ENCODE measurements around the gene PIGB.
"Not testable (repeated sequence)": the region's sequence is repeated elsewhere in the genome, so short reads cannot be mapped to it uniquely, and the experiment has no call there.

Gene PIGB

DNA sequence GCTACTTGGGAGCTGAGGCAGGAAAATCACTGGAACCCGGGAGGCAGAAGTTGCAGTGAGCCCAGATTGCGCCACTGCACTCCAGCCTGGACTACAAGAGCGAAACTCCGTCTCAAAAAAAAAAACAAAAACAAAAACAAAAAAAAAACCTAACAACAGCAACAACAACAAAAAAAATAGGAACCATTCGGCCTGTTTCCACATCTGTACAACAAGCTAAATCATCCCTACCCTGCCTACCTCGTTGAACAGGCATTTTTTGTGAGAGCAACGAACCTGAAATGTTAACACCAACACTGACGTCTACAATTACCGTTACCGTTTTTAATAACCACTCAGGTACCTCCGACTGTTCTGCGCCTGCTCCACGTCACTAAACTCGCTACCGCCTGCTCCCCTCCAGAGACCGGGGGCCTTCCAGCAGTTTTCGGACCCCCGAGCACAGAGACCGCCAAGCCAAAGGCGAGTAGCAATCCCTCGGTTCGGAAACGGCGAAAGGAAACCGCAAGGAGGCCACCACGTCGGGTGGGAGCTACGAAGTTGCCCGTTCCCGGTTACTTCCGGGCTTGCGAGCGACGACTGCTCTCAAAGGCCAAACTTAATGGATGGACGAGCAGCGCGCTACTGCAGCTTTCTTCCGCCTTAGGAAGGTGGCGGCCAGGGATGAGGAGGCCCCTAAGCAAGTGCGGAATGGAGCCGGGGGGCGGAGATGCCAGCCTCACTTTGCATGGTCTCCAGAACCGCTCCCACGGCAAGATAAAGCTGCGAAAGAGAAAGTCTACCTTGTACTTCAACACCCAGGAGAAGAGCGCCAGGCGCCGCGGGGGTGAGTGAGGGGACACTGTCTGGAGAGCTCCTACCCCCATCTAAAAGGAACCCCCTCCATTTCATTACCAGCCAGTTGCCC lies at the start of gene PIGB, which contains the start of gene PIGBOS1:
Gene PIGB (plus strand): TSS at position 635 of the 907 bp plus-strand sequence. CDS start 29 bp downstream, at position 664.
Gene PIGBOS1 (minus strand): TSS at position 536 of the 907 bp plus-strand sequence. CDS start 1,331 bp downstream, outside the sequence.
- H3K27ac ChIP-seq: peak within 1 kb of the TSS; percentile 77 to 100 (median 95)
- peak within 1 kb of the TSS; percentile 55 to 99 (median 76) for H3K4me3 ChIP-seq

DNA sequence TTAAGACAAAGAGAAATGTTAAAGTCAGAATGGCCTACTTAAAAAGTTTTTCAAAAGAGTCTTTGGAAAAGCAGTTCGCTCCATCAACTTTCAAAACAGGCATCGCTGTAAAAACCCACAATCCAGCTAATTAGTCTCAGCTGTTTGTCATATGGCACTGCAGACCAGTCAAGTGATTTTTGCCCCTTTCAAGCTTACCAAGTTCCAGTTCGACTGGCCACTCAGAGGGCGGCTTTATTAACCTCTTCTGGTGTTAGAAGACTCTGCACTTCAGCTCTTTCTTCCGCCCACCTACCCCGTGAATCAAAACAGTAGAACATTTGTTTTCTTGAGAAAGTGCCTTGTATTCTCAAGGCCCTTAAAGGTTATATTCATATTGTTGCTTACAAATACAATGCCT lies 48.7 kb upstream of the PIGB start:
- Histone ChIP-seq H3K27ac (peak overlapping the region in 7 of 21 experiments; percentile 12 to 90 (median 42)), H3K4me3 (no peak overlapping the region)

DNA sequence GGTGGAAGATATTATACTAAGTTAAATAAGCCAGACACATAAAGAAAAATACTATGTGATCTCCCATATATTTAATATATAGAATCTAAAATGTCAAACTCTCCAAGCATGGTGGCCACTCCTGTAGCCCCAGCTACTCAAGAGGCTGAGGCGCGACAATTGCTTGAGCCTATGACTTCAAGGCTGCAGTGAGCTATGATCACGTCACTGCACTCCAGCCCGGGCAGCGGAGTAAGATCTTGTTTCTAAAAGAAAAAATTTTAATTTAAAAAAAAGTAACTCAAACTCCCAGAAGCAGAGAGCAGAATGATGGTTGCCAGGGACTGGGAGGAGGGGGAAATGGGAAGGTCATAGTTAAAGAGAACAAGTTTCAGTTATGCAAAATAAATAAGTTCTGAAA lies 42.7 kb upstream of the PIGB start:
- peak overlapping the region in 4 of 21 experiments; percentile 34 to 85 (median 78) for H3K27ac ChIP-seq

DNA sequence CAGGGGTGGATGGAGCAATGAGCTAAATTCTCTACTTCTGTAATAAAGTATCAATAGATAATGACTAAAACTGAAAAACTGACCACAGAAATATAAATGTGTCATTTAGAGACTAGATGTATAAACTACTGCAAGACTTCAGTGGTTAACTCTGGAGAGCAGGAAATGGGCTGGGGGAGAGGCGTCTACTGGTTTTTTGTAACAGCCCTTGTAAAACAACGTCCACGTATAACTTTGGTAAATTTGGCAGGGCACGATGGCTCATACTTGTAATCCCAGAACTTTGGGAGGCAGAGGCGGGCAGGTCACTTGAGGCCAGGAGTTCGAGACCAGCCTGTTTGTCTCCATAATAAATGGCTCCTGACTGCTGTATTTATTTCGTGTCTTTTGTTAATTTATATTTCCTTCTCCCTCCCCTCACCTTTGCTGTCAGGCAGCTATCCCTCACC lies 41.9 kb upstream of the PIGB start:
- Histone ChIP-seq H3K4me3 (no peak overlapping the region), H3K27ac (peak overlapping the region in 10 of 21 experiments; percentile 31 to 85 (median 62))

More for the DNA sequence above, 42.7 kb upstream of the PIGB start:
- H3K4me3 ChIP-seq: no peak overlapping the region

DNA sequence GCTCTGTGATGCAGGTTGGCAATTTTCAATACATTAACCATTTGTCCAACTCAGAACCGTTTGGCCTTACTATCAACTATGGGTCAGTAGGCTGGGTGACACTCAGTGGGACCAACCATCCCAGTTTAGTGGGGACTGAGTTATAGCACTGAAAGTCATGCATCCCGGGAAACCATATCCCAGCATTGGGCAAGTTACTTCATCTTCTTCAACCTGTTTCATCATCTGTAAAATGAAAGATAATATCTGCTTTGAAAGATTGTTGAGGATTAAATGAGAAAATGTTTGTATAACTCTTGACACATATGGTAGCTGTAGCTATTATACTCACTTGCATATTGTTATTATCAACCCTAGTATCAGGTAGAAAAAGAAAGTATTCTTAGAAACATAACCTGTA lies 41.3 kb upstream of the PIGB start:
- Histone ChIP-seq H3K4me3 (no peak overlapping the region), H3K27ac (peak overlapping the region in 10 of 21 experiments; percentile 31 to 85 (median 62))

DNA sequence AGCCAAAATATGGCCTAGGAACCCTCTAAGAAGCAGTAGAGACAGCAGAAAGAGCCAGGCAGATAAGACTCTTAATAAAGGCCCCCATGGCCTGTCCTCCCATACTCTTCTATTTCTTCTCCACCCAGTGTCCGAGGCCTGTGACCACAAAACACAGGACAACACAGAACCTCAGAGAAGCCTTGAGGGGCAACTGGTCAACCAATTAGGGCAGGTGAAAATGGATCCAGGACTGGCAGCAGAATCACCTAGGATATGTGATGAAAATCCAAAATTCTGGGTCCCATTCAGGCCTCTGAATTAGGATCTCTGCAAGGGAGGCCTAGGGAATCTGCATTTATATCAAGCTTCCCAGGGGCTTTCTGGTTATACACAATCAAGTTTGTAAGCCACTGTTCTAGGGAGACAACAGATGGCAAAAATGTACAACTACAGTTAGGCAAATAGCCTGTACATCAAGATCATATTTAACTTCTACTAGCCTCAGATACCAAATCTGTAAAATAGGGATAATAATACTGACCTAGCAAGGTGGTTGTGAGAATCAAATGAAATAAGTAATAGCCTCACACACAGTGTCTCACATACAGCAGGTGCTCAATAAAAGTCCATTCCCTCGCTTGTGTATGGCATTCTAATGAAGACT lies 39.8 kb upstream of the PIGB start:
- Histone ChIP-seq H3K27ac (peak overlapping the region in 14 of 21 experiments; percentile 11 to 85 (median 58)), H3K4me3 (no peak overlapping the region)

DNA sequence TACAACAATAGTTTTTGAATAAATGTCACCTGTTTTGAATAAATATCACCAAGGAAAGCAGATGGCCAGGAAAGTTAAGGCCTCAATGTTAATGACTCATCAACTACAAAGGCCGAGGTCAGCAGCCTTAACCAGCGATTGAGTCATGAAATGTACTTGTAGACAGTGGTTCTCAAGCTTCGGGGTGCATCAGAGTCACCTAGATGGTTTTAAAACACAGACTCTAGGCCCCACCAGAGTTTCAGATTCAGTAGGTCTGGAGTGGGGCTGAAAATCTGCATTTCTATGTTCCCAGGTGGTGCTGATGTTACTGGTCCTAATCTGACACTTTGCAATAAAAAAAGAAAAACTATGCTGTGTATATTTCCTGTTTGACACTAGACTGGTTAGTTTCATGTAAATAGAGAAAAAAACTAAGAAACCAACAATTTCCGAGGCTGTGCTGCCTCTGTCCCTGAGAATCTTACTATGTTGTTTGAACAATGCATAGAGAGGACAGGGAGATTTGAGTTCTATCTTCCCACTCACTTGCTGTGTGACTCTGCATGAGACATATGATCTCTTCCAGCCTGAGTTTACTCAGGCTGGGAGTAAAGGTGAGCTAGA lies 39.2 kb upstream of the PIGB start:
- Histone ChIP-seq H3K27ac (peak overlapping the region in 13 of 21 experiments; percentile 11 to 85 (median 63)), H3K4me3 (no peak overlapping the region)

DNA sequence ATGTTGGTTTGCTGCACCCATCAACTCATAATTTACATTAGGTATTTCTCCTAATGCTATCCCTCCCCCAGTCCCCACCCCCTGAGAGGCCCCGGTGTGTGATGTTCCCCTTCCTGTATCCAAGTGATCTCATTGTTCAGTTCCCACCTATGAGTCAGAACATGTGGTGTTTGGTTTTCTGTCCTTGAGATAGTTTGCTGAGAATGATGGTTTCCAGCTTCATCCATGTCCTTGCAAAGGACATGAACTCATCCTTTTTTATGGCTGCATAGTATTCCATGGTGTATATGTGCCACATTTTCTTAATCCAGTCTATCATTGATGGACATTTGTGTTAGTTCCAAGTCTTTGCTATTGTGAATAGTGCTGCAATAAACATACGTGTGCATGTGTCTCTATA lies 38.4 kb upstream of the PIGB start:
- not testable (repeated sequence) for H3K4me3 ChIP-seq
- peak overlapping the region in 6 of 21 experiments; percentile 40 to 85 (median 72) for H3K27ac ChIP-seq

DNA sequence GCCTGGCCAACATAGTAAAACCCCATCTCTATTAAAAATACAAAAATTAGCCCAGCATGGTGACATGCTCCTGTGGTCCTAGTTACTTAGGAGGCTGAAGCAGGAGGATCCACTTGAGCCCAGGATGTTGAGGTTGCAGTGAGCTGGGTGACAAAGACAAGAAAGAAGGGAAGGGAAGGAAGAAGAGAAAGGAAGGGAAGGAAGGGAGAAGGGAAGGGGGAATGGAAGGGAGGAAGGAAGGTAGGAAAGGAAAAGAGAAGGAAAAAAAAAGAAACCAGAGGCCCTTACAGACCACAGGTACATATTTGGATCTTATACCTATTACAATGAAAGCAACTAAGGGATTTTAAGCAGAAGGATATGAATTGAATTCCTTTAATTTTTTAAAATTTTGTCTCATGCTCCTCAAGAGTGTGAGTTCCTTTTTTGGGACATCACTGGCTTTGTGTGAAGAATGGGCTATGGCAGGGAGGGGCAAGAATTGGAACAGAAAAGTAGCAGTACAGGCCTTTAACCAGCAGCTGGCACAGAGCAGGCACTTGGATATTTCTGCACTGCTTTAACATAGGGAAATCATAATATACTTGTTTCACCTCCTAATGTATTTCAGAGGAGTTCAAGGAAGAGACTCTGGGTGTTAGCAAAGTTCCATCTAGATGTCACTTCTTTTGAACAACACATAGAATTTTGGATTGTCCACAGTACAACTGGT lies 37.3 kb upstream of the PIGB start:
- Histone ChIP-seq H3K27ac (peak overlapping the region in 11 of 21 experiments; percentile 6 to 79 (median 57)), H3K4me3 (no peak overlapping the region)

DNA sequence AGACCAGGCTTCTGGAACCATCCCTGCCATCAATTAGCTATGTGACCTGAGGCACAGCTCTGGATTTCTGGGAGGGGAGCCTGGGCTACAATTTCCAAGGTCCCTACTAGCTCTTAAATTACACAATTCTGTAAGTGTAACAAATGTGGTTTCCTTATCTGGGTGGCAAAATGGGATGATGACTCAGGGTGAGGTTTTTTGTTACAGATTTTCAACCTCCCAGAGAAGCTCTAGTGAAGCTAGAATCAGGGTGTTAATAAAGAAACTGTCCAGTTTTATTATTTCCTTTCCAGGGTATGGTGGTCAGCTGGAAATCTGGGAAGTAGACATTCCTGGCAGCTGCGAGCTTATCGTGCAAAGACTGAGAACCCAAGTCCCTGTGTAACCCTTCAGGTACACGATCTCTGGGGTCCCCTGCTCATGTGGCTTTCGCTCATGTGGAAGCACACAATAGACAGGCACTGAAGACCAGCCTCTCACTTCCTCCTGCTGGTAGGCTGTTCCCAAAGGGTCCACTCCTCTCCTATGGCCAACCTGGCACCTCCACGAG lies 36.7 kb upstream of the PIGB start:
- peak overlapping the region in 15 of 21 experiments; percentile 6 to 79 (median 55) for H3K27ac ChIP-seq
- H3K4me3 ChIP-seq: no peak overlapping the region

DNA sequence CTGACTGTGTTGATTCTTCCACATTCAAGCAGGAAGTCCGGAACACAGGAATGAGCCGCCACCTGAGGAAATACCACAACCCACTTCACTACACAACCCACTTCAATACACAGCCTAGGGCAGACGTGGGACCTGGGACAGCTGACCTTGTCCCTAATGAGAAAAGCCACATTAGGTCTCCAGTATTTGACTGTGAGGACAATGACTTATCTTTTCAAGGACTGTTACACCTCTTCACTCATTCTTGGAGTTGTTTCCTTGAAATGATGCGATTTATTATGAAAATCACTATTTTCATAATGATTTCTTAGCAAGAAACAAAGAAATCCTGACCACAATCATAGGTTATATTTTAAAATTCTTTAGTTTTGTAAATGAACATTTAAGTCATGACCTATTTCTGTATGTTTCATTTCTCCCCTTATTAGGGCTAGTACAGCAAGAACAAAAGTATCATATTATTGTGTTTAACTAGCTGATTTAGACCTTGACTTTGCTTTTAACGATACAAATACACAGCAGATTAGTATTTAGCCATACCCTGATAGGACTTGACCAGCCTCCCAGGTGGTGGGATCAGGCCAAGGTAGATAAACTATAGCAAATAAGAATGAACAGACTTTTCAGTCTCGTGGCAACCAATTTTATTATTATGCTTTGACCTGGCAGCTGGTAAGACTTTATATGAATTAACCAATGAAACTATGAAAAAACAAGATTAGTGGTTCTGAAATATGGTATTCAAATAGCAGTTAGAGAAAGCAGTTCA lies 35.5 kb upstream of the PIGB start:
- H3K27ac ChIP-seq: peak overlapping the region in 9 of 21 experiments; percentile 20 to 79 (median 65)

DNA sequence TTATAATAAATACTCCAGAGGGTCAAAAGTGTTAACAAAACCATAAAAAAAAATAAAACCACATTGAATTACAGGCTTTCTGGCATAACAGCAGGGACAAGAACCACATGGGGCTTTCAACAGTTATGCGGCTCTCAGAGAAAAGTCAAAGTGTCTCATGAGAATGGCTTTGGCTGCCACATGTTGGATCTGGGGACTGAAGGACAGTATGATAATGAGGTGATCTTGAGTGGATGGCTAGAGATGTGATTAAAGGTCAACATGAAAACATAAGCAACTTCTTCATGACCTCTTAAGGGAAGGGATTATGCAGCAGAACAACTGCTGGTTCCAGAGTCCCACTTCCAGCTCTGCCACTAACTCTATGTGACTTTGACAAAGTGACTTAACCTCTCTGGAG lies 34.6 kb upstream of the PIGB start:
- H3K4me3 ChIP-seq: no peak overlapping the region
- H3K27ac ChIP-seq: peak overlapping the region in 2 of 21 experiments; percentile 78 to 79

More for the DNA sequence above, 35.5 kb upstream of the PIGB start:
- no peak overlapping the region for H3K4me3 ChIP-seq

DNA sequence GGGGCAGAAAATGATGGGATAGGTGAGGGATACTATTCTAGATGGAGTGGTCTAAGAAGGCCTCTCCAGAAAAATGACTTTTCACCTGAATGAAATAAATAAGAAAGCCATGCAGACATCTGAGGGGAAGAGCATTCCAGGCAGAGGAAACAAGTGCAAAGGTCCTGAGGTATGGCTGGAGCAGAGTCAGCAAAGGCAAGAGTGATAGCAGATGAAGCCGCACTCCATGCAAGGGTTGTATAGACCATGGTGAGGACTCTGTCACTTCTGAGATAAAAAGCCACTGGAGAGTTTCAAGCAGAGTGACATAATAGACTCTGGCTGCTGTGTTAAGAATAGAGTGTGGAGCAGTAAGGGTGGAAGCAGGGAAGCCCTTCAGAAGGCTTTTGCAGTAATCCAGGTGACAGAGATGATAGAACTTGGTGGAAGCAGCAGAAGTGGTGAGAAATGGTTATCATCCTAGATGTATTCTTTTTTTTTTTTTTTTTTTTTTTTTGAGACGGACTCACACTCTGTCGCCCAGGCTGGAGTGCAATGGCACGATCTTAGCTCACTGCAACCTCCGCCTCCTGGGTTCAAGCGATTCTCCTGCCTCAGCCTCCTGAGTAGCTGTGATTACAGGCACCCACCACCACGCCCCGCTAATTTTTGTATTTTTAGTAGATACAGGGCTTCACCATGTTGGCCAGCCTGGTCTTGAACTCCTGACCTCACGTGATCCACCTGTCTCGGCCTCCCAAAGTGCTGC lies 32.4 kb upstream of the PIGB start:
- not testable (repeated sequence) for H3K27ac ChIP-seq, H3K4me3 ChIP-seq

DNA sequence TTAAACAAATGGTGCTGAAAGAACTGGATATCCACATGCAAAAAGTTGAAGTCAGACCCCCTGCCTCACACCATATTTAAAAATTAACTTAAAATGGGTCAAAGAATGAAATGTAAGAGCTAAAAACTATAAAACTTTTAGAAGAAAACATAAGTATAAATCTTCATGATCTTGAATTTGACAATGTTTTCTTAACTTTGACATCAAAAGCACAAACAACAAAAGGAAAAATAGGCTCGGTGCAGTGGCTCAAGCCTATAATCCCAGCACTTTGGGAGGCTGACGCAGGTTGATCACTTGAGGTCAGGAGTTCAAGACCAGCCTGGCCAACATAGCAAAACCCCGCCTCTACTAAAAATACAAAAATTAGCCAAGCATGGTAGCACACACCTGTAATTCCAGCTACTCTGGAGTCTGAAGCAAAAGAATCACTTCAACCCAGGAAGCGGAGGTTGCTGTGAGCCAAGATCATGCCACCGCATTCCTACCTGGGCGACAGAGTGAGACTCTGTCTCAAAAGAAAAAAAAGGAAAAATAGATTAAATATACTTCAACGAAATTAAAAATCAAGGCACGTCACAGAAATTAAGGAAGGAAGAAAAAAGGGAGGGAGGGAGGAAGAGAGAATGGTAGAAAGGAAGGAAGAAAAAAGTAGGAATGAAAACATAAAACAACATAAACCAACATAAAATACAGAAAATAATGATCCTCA lies 30.9 kb upstream of the PIGB start:
- peak overlapping the region in 2 of 7 experiments; percentile 83 for H3K4me3 ChIP-seq
- H3K27ac ChIP-seq: peak overlapping the region in 13 of 21 experiments; percentile 3 to 97 (median 92)

DNA sequence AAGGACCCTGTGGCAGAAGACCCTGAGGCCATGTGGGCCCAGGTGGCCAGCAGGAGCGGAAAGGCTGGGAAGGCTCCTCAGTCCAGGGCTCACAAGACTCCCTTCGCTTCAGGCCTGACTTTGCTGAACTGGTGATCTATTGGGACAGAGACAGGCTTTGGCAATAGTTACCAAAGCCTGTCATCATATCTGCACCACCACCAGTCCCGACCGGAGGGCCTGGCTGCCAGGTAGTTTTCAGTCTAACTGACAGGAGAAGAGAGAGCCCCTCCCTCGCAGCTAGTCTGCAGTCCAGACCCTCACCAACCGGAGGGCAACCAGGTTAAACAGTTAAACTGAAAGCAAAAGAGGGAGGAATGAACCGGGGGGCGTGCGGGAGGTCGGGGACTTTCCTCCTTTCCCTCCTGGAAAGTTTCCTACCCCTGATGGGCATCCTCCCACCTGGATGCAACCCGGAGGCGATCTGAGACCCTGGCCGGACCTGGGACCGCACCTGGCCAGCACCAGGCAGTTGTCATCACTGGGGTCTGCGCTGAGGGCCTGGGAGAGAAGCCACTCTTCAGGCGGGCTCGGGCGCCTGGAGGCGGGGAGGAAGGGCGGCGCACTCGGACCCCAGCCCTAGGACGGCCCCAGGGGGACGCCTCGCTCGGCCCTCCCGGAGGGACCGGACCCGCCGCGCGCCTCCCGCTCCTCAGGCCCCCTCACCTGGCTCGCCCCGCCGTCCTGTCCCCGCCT lies 29.8 kb upstream of the PIGB start:
- peak overlapping the region; percentile 79 to 97 (median 92) for H3K27ac ChIP-seq
- peak overlapping the region; percentile 60 to 94 (median 83) for H3K4me3 ChIP-seq

Measured in skin epidermis (tissue), 12 donors.